ENCODE results near the gene S100Z.

- no peak for TF ChIP-seq YY1 (IDR thresholded peaks at IDR 0.05; ENCODE audit: insufficient read depth, insufficient read length)
- TF ChIP-seq ZNF274 (IDR thresholded peaks at IDR 0.05; ENCODE audit: low read depth, low read length): no peak
These were observed 830 bp downstream of the S100Z start for GRCh38 chr5:76850543-76851145.

Data from NT2/D1 (cell line).